Measurements from ENCODE around the gene MICU1.
"Not testable (repeated sequence)": the region's sequence is repeated elsewhere in the genome, so short reads cannot be mapped to it uniquely, and the experiment has no call there.

The MICU1 gene

GRCh38 chr10:72445851-72446250, 180.0 kb downstream of the MICU1 start:
- DNase-seq (ENCODE audit: low read depth): no peak

GRCh38 chr10:72442969-72443368, 182.9 kb downstream of the MICU1 start:
- not testable (repeated sequence) for DNase-seq (ENCODE audit: low read depth)

GRCh38 chr10:72435570-72435969, 190.3 kb downstream of the MICU1 start:
- no peak for DNase-seq (ENCODE audit: low read depth)

GRCh38 chr10:72430936-72431335, 194.9 kb downstream of the MICU1 start:
- DNase-seq (ENCODE audit: low read depth): not testable (repeated sequence)

- DNase-seq (ENCODE audit: low read depth): no peak
These were observed 195.9 kb downstream of the MICU1 start for GRCh38 chr10:72429931-72430330.

- DNase-seq (ENCODE audit: low read depth): no peak
These were observed 198.9 kb downstream of the MICU1 start for GRCh38 chr10:72426986-72427385.

- no peak for DNase-seq (ENCODE audit: low read depth)
These were observed 200.7 kb downstream of the MICU1 start for GRCh38 chr10:72425133-72425532.

- no peak for DNase-seq (ENCODE audit: low read depth)
These were observed 201.3 kb downstream of the MICU1 start for GRCh38 chr10:72424561-72424960.

GRCh38 chr10:72423426-72423825, 202.5 kb downstream of the MICU1 start:
- DNase-seq (ENCODE audit: low read depth): no peak

GRCh38 chr10:72421885-72422540, 203.9 kb downstream of the MICU1 start:
- no peak for DNase-seq (ENCODE audit: low read depth)

GRCh38 chr10:72419241-72419640, 206.6 kb downstream of the MICU1 start:
- DNase-seq (ENCODE audit: low read depth): no peak

- no peak for DNase-seq (ENCODE audit: low read depth)
These were observed 207.2 kb downstream of the MICU1 start for GRCh38 chr10:72418679-72419078.

- DNase-seq (ENCODE audit: low read depth): no peak
These were observed 207.9 kb downstream of the MICU1 start for GRCh38 chr10:72417971-72418370.

GRCh38 chr10:72416661-72417060, 209.2 kb downstream of the MICU1 start:
- no peak for DNase-seq (ENCODE audit: low read depth)

GRCh38 chr10:72414642-72415041, 211.2 kb downstream of the MICU1 start:
- no peak for DNase-seq (ENCODE audit: low read depth)

GRCh38 chr10:72409167-72409566, 216.7 kb downstream of the MICU1 start:
- DNase-seq (ENCODE audit: low read depth): no peak

GRCh38 chr10:72407927-72408600, 217.8 kb downstream of the MICU1 start:
- DNase-seq (ENCODE audit: low read depth): no peak

- no peak for DNase-seq (ENCODE audit: low read depth)
These were observed 218.4 kb downstream of the MICU1 start for GRCh38 chr10:72407471-72407870.

- DNase-seq (ENCODE audit: low read depth): not testable (repeated sequence)
These were observed 230.3 kb downstream of the MICU1 start for GRCh38 chr10:72395581-72395980.

- no peak for DNase-seq (ENCODE audit: low read depth)
These were observed 233.3 kb downstream of the MICU1 start for GRCh38 chr10:72392571-72392970.

- DNase-seq (ENCODE audit: low read depth): no peak
These were observed 235.1 kb downstream of the MICU1 start for GRCh38 chr10:72390764-72391163.

- DNase-seq (ENCODE audit: low read depth): no peak
These were observed 236.2 kb downstream of the MICU1 start for GRCh38 chr10:72389716-72390115.

- DNase-seq (ENCODE audit: low read depth): no peak
These were observed 236.9 kb downstream of the MICU1 start for GRCh38 chr10:72389014-72389413.

- no peak for DNase-seq (ENCODE audit: low read depth)
These were observed 237.8 kb downstream of the MICU1 start for GRCh38 chr10:72388062-72388461.

Data from activated T-cell treated with anti-CD3 and anti-CD28 coated beads for 24 hours (primary cell).